H9 (cell line): ENCODE results near the gene NEXN. TPM values are rescaled to one million over a fixed set of nuclear protein-coding genes. Genes with fewer than 3 reads are reported as not detected.

ENCODE experiments used
- DNase-seq: peaks from one replicate; pipeline ENCODE4 v3.0.0-alpha.2; 2017
- H2AFZ ChIP-seq: one replicate; pipeline ENCODE4 v1.6.1; 2013; ENCODE audit warnings: mild to moderate bottlenecking, low read length, control low read depth, moderate library complexity
- H2AK5ac ChIP-seq: 2 replicates; pipeline ENCODE4 v1.6.1; 2013; ENCODE audit warnings: low read length, control low read depth, mixed read lengths; ENCODE audit not compliant: insufficient read length
- H2BK120ac ChIP-seq: one replicate; pipeline ENCODE4 v1.6.1; 2013; ENCODE audit warnings: low read depth, mild to moderate bottlenecking, low read length, control low read depth, inconsistent platforms; ENCODE audit not compliant: poor library complexity, severe bottlenecking
- H2BK12ac ChIP-seq: 2 replicates; pipeline ENCODE4 v1.6.1; 2013; ENCODE audit warnings: low read length, control low read depth, mixed read lengths, low read depth; ENCODE audit not compliant: insufficient read length
- H2BK15ac ChIP-seq: 2 replicates; pipeline ENCODE4 v1.6.1; 2013; ENCODE audit warnings: low read depth, low read length, control low read depth
- H2BK20ac ChIP-seq: one replicate; pipeline ENCODE4 v1.6.1; 2013; ENCODE audit warnings: low read depth, mild to moderate bottlenecking, low read length, control low read depth, inconsistent platforms; ENCODE audit not compliant: poor library complexity, severe bottlenecking
- H2BK5ac ChIP-seq: 2 replicates; pipeline ENCODE4 v1.6.1; 2013; ENCODE audit warnings: low read length, control low read depth, mixed read lengths; ENCODE audit not compliant: insufficient read length
- H3K14ac ChIP-seq: 2 replicates; pipeline ENCODE4 v1.6.1; 2013; ENCODE audit warnings: low read length, control low read depth; ENCODE audit not compliant: insufficient read depth
- H3K18ac ChIP-seq: 2 replicates; pipeline ENCODE4 v1.6.1; 2013; ENCODE audit warnings: low read depth, mild to moderate bottlenecking, mixed read lengths, low read length, control low read depth; ENCODE audit not compliant: insufficient read length
- H3K23ac ChIP-seq: 2 replicates; pipeline ENCODE4 v1.6.1; 2013; ENCODE audit warnings: low read length, control low read depth, mixed read lengths, low read depth; ENCODE audit not compliant: insufficient read length
- H3K23me2 ChIP-seq: 2 replicates; pipeline ENCODE4 v1.6.1; 2013; ENCODE audit warnings: low read depth, mild to moderate bottlenecking, mixed read lengths, low read length, control low read depth; ENCODE audit not compliant: insufficient read length, poor library complexity, severe bottlenecking
- H3K27ac ChIP-seq: 2 replicates; pipeline ENCODE4 v1.5.1; 2013; ENCODE audit warnings: low read length, control low read depth, mixed read lengths, low read depth; ENCODE audit not compliant: insufficient read length
- H3K27me3 ChIP-seq: 2 replicates; pipeline ENCODE4 v1.6.1; 2013; ENCODE audit warnings: low read length, control low read depth, inconsistent platforms; ENCODE audit not compliant: insufficient read depth
- H3K4ac ChIP-seq: 2 replicates; pipeline ENCODE4 v1.6.1; 2013; ENCODE audit warnings: low read depth, mild to moderate bottlenecking, control low read depth, inconsistent platforms, low read length, moderate library complexity
- H3K4me1 ChIP-seq: 2 replicates; pipeline ENCODE4 v1.6.1; 2013; ENCODE audit warnings: low read length, control low read depth, inconsistent platforms; ENCODE audit not compliant: insufficient read depth
- H3K4me2 ChIP-seq: 2 replicates; pipeline ENCODE4 v1.6.1; 2013; ENCODE audit warnings: low read length, control low read depth, mixed read lengths; ENCODE audit not compliant: insufficient read length, insufficient read depth
- H3K56ac ChIP-seq: 2 replicates; pipeline ENCODE4 v1.6.1; 2013; ENCODE audit warnings: low read depth, mild to moderate bottlenecking, mixed read lengths, low read length, control low read depth; ENCODE audit not compliant: insufficient read length
- H3K79me1 ChIP-seq: 2 replicates; pipeline ENCODE4 v1.6.1; 2013; ENCODE audit warnings: low read depth, mild to moderate bottlenecking, moderate library complexity, low read length, control low read depth, inconsistent platforms; ENCODE audit not compliant: insufficient read depth, poor library complexity, severe bottlenecking
- H3K79me2 ChIP-seq: 2 replicates; pipeline ENCODE4 v1.6.1; 2013; ENCODE audit warnings: low read length, control low read depth, inconsistent platforms; ENCODE audit not compliant: insufficient read depth
- H3K9ac ChIP-seq: 2 replicates; pipeline ENCODE4 v1.6.1; 2013; ENCODE audit warnings: low read length, control low read depth, mixed read lengths; ENCODE audit not compliant: insufficient read length; ENCODE audit errors: extremely low read depth
- H3K9me3 ChIP-seq: one replicate; pipeline ENCODE4 v1.6.1; 2013; ENCODE audit warnings: low read depth, low read length, inconsistent platforms; ENCODE audit not compliant: control insufficient read depth
- H3T11ph ChIP-seq: one replicate; pipeline ENCODE4 v1.6.1; 2013; ENCODE audit warnings: mild to moderate bottlenecking, low read length, control low read depth, inconsistent platforms
- H4K20me1 ChIP-seq: one replicate; pipeline ENCODE4 v1.6.1; 2013; ENCODE audit not compliant: control insufficient read depth, insufficient read length, insufficient read depth
- H4K5ac ChIP-seq: 2 replicates; pipeline ENCODE4 v1.6.1; 2013; ENCODE audit warnings: low read depth, mild to moderate bottlenecking, mixed read lengths, low read length, control low read depth; ENCODE audit not compliant: insufficient read length
- H4K8ac ChIP-seq: replicated peaks from 2 replicates; pipeline ENCODE4 v1.6.1; 2013; ENCODE audit warnings: low read length, control low read depth, mixed read lengths, low read depth; ENCODE audit not compliant: insufficient read length
- H4K91ac ChIP-seq: 2 replicates; pipeline ENCODE4 v1.6.1; 2013; ENCODE audit warnings: low read depth, mild to moderate bottlenecking, moderate library complexity, mixed read lengths, low read length, control low read depth; ENCODE audit not compliant: insufficient read length
- H3K27ac Mint-ChIP-seq, 3 experiments: 2 replicates in 2 of 3; 3 replicates in 1 of 3; pipeline ENCODE4 v1.8.0; 2020 to 2021; ENCODE audit warnings: mixed read lengths in 3 of 3, mild to moderate bottlenecking in 1 of 3, moderate library complexity in 1 of 3
- H3K27me3 Mint-ChIP-seq: 2 replicates; pipeline ENCODE4 v1.8.0; 2021; ENCODE audit warnings: low read depth, mild to moderate bottlenecking, moderate library complexity, mixed read lengths
- H3K36me3 Mint-ChIP-seq, 3 experiments: 2 replicates in 2 of 3; 3 replicates in 1 of 3; pipeline ENCODE4 v1.8.0; 2020 to 2021; ENCODE audit warnings: low read depth in 3 of 3, mixed read lengths in 3 of 3; ENCODE audit not compliant: insufficient read depth in 1 of 3
- H3K4me1 Mint-ChIP-seq, 2 experiments: 2 replicates each; pipeline ENCODE4 v1.8.0; 2020; ENCODE audit warnings: mixed read lengths in 2 of 2
- H3K4me3 Mint-ChIP-seq, 2 experiments: 2 replicates in 1 of 2; 3 replicates in 1 of 2; pipeline ENCODE4 v1.8.0; 2020 to 2021; ENCODE audit warnings: mild to moderate bottlenecking in 2 of 2, mixed read lengths in 2 of 2, moderate library complexity in 1 of 2
- H3K9me3 Mint-ChIP-seq, 2 experiments: 2 replicates in 1 of 2; 3 replicates in 1 of 2; pipeline ENCODE4 v1.8.0; 2020; ENCODE audit warnings: mild to moderate bottlenecking in 2 of 2, mixed read lengths in 2 of 2, moderate library complexity in 1 of 2
- CTCF ChIP-seq: fragments of 200-600 bp; sonication (generic); conservative IDR thresholded peaks from 3 replicates; pipeline ENCODE4 v1.8.0; 2021; ENCODE audit warnings: antibody characterized with exemption, mild to moderate bottlenecking
- WGBS: extraction: QIAGEN DNeasy Blood & Tissue Kit; methylation state at CpG from one replicate; pipeline ENCODE4 v1.1.7; 2013; ENCODE audit warnings: missing lambda C conversion rate, low lambda C conversion rate, mixed read lengths; ENCODE audit not compliant: insufficient read length; ENCODE audit errors: extremely low coverage; 5-methylcytosine and 5-hydroxymethylcytosine counted together
- total RNA-seq: library from RNA; stranded (reverse); gene quantifications from 2 replicates; pipeline ENCODE4 v1.2.1, GENCODE V29; 2021

NEXN gene
- total RNA-seq, 1 experiment from 2014 or later: 3.2 TPM

DNA sequence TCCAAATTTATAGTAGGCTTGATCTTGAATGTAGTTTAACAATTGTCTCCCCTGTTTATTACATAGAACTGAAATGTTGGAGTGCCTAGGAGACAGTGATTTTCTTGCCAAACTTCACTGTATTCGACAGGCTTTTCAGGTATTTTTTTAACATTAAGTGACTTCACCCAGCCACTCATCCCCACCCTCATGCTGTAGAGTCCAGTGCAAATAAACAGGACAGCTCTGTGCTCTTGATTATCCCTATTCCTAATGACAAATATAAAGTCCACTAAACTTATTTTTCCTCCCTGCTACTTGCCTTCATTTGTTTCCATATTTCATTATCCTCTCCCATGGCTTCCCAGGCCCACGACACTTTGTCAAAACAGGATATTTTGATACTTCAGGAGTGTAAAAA lies 29.2 kb upstream of the NEXN start:
- DNase-seq: no peak
- Histone ChIP-seq H3K56ac (no peak overlapping the region), H4K91ac (no peak overlapping the region), H3K79me1 (no peaks in the 10 kb centered on the region), H4K8ac (no peak overlapping the region), H3K9me3 (no peaks in the 10 kb centered on the region), H3K18ac (no peak overlapping the region), H3K4ac (no peak overlapping the region), H2BK12ac (no peak overlapping the region), H2BK5ac (no peak overlapping the region), H2BK120ac (no peak overlapping the region), H3K79me2 (no peaks in the 10 kb centered on the region), H3K23ac (no peak overlapping the region), H3K4me1 (no peaks in the 10 kb centered on the region), H3K23me2 (no peaks in the 10 kb centered on the region), H3K9ac (no peak overlapping the region), H3K27ac (no peak overlapping the region), H4K20me1 (no peaks in the 10 kb centered on the region), H3K14ac (no peak overlapping the region), H3K4me2 (no peak overlapping the region), H3T11ph (no peak overlapping the region), H2BK20ac (no peak overlapping the region), H2AFZ (no peak overlapping the region), H4K5ac (no peak overlapping the region), H2AK5ac (no peak overlapping the region), H3K27me3 (no peaks in the 10 kb centered on the region), H2BK15ac (no peak overlapping the region)
- Mint-ChIP-seq H3K27me3 (no peaks in the 10 kb centered on the region), H3K27ac (no peak overlapping the region), H3K9me3 (peaks cover 11 to 24% of the 10 kb centered on the region in 2 experiments; a peak in 4 of 5 replicates), H3K36me3 (peaks cover 5 to 31% (median 29%) of the 10 kb centered on the region in 3 experiments), H3K4me1 (no peaks in the 10 kb centered on the region), H3K4me3 (no peak overlapping the region)
- TF ChIP-seq CTCF: no peak
- WGBS: no CpG with 5 or more reads among the region's 2 CpGs
